Right lobe of liver (tissue), 6 donors: ENCODE data around the gene TSPAN9. TPM values are rescaled to one million over a fixed set of nuclear protein-coding genes. Genes with fewer than 3 reads are reported as not detected.
A peak's percentile ranks its signal among the peaks of the same experiment; 100 is the strongest.

Experiments used
- ATAC-seq, 4 donors: fragments of 200-7000 bp; cut with Tn5 transposase; one replicate each; pipeline ENCODE4 v1.9.1; 2020; ENCODE audit warnings: mild to moderate bottlenecking in 4 of 4, moderate library complexity in 4 of 4
- DNase-seq, 3 donors: peaks; one replicate each; pipeline ENCODE4 v3.0.0-alpha.2; 2020
- H3K27ac ChIP-seq, 3 donors: fragments of 200-600 bp; one replicate each; pipeline ENCODE4 v1.8.0; 2022
- H3K27me3 ChIP-seq, 2 donors: fragments of 200-600 bp; one replicate each; pipeline ENCODE4 v1.8.0; 2022
- H3K36me3 ChIP-seq, 4 donors: fragments of 200-600 bp; sonication (generic) in 1 of 4; one replicate each; pipeline versions ENCODE4 v1.5.1 to v1.8.0; 2017 to 2022; ENCODE audit warnings: control low read depth in 1 of 4
- H3K4me1 ChIP-seq, 4 donors: fragments of 200-600 bp; sonication (generic) in 1 of 4; one replicate each; pipeline versions ENCODE4 v1.5.1 to v1.8.0; 2017 to 2022; ENCODE audit warnings: control low read depth in 1 of 4
- H3K4me3 ChIP-seq, 3 donors: fragments of 200-600 bp; one replicate each; pipeline ENCODE4 v1.8.0; 2022
- H3K9me3 ChIP-seq, 4 donors: fragments of 200-600 bp; sonication (generic) in 1 of 4; one replicate each; pipeline versions ENCODE4 v1.5.1 to v1.8.0; 2017 to 2022; ENCODE audit warnings: control low read depth in 1 of 4
- POLR2A ChIP-seq: fragments of 450-650 bp; IDR thresholded peaks from one replicate; pipeline ENCODE4 v1.6.1; 2017; ENCODE audit warnings: antibody characterized with exemption, mild to moderate bottlenecking
- WGBS: methylation state at CpG from one replicate; pipeline ENCODE4 v1.1.6; 2018; ENCODE audit warnings: low coverage, low lambda C conversion rate; ENCODE audit not compliant: insufficient coverage; ENCODE audit errors: missing lambda C conversion rate; 5-methylcytosine and 5-hydroxymethylcytosine counted together
- intact Hi-C, 2 donors: fragments of 100-400 bp; cut with DNase I; formaldehyde crosslinking; loops; one replicate each; pipeline versions ENCODE4 v1.11.2 to v1.14.1; 2022
- total RNA-seq, 6 experiments: library from RNA; depleted of rRNA in 2 of 6; stranded (reverse); fragments of >200 nt in 2 of 6; fragmentation: NEBNext Ultra II Directional in 3 of 6; extraction: Animal tissue kit (Norgen Biotek cat#: 25700) in 3 of 6; gene quantifications; one replicate each; pipeline versions ENCODE4 v1.1.0 to v1.2.4, GENCODE V29; 2016 to 2023
- TF ChIP-seq, protein P1 (sequence below), 4 donors: fragments of 200-600 bp in 3 of 4; fragments of 450-650 bp in 1 of 4; IDR thresholded peaks; one replicate each; pipeline versions ENCODE4 v1.5.1 to v1.8.0; 2016 to 2022; ENCODE audit warnings: antibody characterized with exemption in 4 of 4, mild to moderate bottlenecking in 2 of 4
- donor health status: DM: no; HTN: yes; CAD: no.
- donor health status: DM: no; HTN: no; CAD: no.
- donor health status: DM: no; HTN: no; CAD: no.
- donor health status: DM: no; HTN: yes; CAD: no.
- donor health status: DM: no; HTN: yes; CAD: no.

The TSPAN9 gene
- total RNA-seq, 6 experiments from 2014 or later, result 23.7 to 53.2 (median 39.8) TPM

GRCh38 chr12:3149515-3150307 is 72.5 kb downstream of the TSPAN9 start:
- intact Hi-C loops, result loop anchor here in 1 of 2 donors (10.0 kb wide), 1 partner anchor 45 kb away; no protein-coding TSS in a partner anchor
- no peaks in the 10 kb centered on the region for H3K27me3 ChIP-seq
- H3K4me3 ChIP-seq, result no peak overlapping the region
- peaks cover 0 to 6% (median 1%) of the 10 kb centered on the region in 4 donors for H3K4me1 ChIP-seq
- DNase-seq, result no peak
- no peaks in the 10 kb centered on the region for H3K9me3 ChIP-seq
- ATAC-seq, result no peak
- peaks cover 0 to 4% (median 0%) of the 10 kb centered on the region in 4 donors for H3K36me3 ChIP-seq
- 100% methylated on average over 1 of the region's 10 CpGs for WGBS
- no peak overlapping the region for H3K27ac ChIP-seq
- TF ChIP-seq, protein P1, sequence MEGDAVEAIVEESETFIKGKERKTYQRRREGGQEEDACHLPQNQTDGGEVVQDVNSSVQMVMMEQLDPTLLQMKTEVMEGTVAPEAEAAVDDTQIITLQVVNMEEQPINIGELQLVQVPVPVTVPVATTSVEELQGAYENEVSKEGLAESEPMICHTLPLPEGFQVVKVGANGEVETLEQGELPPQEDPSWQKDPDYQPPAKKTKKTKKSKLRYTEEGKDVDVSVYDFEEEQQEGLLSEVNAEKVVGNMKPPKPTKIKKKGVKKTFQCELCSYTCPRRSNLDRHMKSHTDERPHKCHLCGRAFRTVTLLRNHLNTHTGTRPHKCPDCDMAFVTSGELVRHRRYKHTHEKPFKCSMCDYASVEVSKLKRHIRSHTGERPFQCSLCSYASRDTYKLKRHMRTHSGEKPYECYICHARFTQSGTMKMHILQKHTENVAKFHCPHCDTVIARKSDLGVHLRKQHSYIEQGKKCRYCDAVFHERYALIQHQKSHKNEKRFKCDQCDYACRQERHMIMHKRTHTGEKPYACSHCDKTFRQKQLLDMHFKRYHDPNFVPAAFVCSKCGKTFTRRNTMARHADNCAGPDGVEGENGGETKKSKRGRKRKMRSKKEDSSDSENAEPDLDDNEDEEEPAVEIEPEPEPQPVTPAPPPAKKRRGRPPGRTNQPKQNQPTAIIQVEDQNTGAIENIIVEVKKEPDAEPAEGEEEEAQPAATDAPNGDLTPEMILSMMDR (IDR thresholded peaks at IDR 0.05), result no peak
- no peak for TF ChIP-seq POLR2A

- H3K9me3 ChIP-seq, result no peaks in the 10 kb centered on the region
- DNase-seq (no peak), ATAC-seq (no peak)
- intact Hi-C loops, result no loop called here
- no peaks in the 10 kb centered on the region for H3K27me3 ChIP-seq
- 75% methylated on average over 2 of the region's 5 CpGs for WGBS
- H3K4me3 ChIP-seq, result no peak overlapping the region
- H3K36me3 ChIP-seq, result peaks cover 0 to 4% (median 0%) of the 10 kb centered on the region in 4 donors
- TF ChIP-seq, protein P1 (IDR thresholded peaks at IDR 0.05), result no peak
- no peak for TF ChIP-seq POLR2A
- peaks cover 0 to 2% (median under 1%) of the 10 kb centered on the region in 4 donors for H3K4me1 ChIP-seq
- no peak overlapping the region for H3K27ac ChIP-seq
These were observed 73.1 kb downstream of the TSPAN9 start for GRCh38 chr12:3150308-3150670.

DNA sequence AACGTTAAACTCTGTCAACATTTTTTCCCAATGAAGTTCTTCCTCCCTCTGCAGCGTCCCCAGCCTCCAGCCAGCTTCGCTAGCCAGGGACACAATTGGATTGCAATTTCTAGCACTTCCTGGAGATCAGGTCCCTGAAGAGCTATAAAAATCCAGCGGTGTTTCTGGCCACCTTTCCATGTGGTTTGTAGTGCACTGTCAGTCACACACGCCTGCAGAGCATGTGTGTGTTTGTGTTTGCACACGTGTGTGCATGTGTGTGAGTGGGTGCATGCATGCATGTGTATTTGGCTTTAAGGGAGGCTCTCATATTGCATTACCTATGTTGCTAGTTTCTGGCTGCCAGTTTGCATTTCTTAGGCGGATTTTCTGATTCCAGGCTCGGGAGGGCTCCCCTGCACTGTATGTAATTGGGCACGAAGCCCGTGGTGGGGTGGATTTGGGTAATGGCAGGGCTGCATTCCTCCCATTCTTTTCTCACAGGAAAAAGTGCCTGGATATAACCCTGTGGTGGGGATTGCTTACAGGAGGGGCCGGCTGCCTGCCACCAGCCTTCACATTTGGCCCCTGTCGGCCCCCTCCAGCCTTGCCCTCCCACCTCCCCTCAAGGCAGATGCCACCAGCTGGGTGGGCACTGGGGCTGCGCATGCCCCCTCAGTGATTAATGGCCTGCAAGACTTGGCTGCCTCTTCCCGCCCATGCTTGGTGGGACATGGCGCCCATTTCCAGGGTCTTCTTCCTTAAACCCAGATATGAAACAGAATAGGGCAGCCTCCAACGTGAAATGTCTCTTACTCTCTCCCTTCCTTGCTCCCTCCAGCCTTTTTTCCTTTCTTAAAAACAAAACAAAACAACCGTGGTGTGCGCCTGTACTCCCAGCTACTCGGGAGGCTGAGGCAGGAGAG is 74.0 kb downstream of the TSPAN9 start:
- WGBS, result 64% methylated on average over 11 of the region's 19 CpGs
- intact Hi-C loops, result no loop called here
- no peak overlapping the region for H3K4me3 ChIP-seq
- peak in 1 of 4 donors; percentile 19 for ATAC-seq
- DNase-seq, result peak in 1 of 3 donors; percentile 35
- peaks cover 0 to 2% (median 0%) of the 10 kb centered on the region in 4 donors for H3K4me1 ChIP-seq
- TF ChIP-seq, protein P1 (IDR thresholded peaks at IDR 0.05), result no peak
- no peak for TF ChIP-seq POLR2A
- H3K27ac ChIP-seq, result no peak overlapping the region
- peaks cover 0 to 4% (median 0%) of the 10 kb centered on the region in 4 donors for H3K36me3 ChIP-seq
- H3K27me3 ChIP-seq, result no peaks in the 10 kb centered on the region
- no peaks in the 10 kb centered on the region for H3K9me3 ChIP-seq

DNA sequence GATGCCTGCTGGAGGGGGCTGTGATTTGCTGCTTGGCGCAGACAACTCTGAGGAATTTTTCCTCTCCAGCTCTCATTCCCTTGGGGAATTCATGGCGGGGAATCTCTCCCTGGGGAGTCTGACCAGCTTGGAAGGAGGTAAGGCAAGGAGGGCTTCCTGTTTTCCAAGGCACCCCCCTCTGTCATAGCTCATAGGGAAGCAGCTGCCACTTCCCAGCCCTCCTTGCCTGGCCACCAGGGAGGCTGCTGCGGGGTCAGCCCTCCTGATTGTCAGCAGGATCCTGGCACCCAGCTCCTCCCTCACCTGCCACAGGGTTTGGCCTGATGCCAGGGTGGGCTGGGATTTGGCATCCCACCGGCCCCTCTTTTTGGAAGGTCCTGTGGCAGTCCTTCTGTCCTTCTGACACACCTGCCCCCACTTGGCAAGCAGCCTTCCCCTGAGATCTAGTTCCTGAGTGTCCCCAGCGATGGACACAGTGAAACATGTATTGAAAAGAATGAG is 74.9 kb downstream of the TSPAN9 start:
- peaks cover 0 to 2% (median 0%) of the 10 kb centered on the region in 4 donors for H3K4me1 ChIP-seq
- ATAC-seq (peak in 1 of 4 donors; percentile 18), DNase-seq (peak in 1 of 3 donors; percentile 5)
- no CpG with 5 or more reads among the region's 5 CpGs for WGBS
- no peak for TF ChIP-seq POLR2A
- TF ChIP-seq, protein P1 (IDR thresholded peaks at IDR 0.05), result no peak
- H3K27ac ChIP-seq, result no peak overlapping the region
- no peak overlapping the region for H3K4me3 ChIP-seq
- H3K9me3 ChIP-seq, result no peaks in the 10 kb centered on the region
- H3K27me3 ChIP-seq, result no peaks in the 10 kb centered on the region
- peaks cover 0 to 4% (median 0%) of the 10 kb centered on the region in 4 donors for H3K36me3 ChIP-seq
- intact Hi-C loops, result no loop called here
